Measurements from ENCODE around the gene NUAK2.

Gene NUAK2

DNA sequence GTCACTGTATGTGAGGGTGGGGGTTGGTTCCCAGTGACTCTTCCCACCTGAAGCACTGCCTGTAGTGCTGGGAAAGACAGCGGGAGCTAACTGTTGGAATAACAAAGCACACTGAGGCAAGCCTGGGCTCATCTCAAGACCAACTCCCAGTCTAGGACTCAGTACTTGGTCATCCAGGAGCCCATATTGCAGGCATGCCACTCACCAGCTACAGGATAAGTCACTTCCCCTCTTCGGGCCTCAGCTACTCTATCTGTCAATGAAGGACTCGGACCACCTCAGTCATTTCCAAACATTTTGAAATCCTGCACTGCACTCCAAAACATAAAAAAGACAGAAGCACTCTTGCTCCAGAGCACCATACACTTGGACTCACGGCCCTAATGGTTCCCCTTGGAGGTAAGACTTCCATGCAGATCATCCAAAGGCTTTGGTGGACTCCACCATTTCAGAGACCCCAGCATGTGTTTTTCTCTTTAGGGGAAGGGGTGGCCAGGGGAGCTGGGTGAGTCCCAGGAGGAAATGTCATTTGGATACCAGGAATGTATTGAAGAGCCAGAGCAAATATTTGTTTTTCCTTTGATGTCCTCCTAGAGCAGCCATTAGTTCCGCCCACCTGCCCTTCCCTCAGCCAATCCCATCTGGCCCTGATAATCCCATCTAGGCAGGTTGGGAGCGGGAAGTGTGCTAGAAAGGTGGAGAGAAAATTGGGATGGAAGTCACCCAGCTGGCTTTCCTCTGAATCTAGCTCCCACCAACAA is 3.1 kb downstream of the NUAK2 start:
- peaks cover 3% of the 10 kb centered on the region; the same call in 1 of the 2 replicates for H3K36me3 ChIP-seq (ENCODE audit: insufficient read depth, low read length)
- no peaks in the 10 kb centered on the region for H3K9me3 ChIP-seq (ENCODE audit: control insufficient read depth, insufficient read depth, low read length)
- H3K4me1 ChIP-seq (ENCODE audit: insufficient read depth, low read length): peaks cover 55% of the 10 kb centered on the region
- H3K9ac ChIP-seq (ENCODE audit: low read depth, low read length): peak overlapping the region; percentile 43; the same call in 1 of the 2 replicates

DNA sequence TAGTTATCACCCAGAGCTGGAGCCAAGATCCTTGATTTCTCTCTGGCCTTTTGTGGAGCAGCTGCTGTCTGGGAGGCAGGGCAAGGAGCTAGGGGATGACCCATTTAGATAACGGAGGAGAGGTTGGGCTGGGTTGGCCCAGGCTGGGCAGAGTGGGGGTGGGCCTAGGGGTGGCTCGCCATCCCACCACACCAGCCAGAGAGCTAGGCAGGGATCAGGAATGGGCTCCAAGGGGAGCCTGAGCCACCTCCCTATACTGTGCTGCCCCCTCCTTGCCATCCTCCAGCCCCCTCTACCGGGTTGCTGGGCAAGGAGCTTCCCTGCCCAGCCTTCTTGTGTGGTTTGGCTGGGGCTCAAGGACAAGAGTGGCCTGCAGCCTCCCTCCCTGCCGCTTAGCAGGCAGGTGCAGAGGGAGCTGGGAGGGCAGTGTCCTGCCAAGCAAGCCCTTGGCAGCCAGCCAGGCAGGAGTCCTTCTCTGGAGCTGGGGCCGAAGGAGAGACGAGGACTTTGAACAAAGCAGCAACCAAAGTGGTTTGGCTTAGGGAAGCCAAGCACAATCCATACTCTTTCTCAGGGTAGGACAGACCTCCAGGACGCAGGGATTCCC is 4.1 kb downstream of the NUAK2 start:
- H3K4me1 ChIP-seq (ENCODE audit: insufficient read depth, low read length): peaks cover 62% of the 10 kb centered on the region
- H3K9ac ChIP-seq (ENCODE audit: low read depth, low read length): peak overlapping the region; percentile 1; the same call in 1 of the 2 replicates
- no peaks in the 10 kb centered on the region for H3K9me3 ChIP-seq (ENCODE audit: control insufficient read depth, insufficient read depth, low read length)
- H3K36me3 ChIP-seq (ENCODE audit: insufficient read depth, low read length): peaks cover 3% of the 10 kb centered on the region; the same call in 1 of the 2 replicates

DNA sequence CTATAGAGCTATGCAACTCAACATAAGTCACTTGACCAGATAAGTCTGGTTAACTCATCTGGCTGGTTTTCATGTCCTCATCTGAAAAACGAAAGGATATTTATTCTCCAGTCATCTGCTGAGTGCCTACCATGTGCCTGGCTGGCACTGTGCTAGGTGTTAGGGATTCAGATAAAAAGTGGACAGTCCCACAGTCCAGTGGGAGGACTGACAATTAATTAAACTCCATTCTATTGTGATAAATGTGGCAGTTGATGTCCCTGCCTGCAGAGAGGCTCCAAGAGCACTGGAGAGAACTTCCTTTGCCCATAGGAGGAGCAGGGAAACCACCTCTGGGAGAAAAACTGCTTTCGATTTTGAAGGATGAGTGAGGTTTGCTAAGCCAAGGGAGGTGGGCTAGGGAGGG is 5.4 kb downstream of the NUAK2 start:
- Histone ChIP-seq H3K9me3 (ENCODE audit: control insufficient read depth, insufficient read depth, low read length) (no peaks in the 10 kb centered on the region), H3K4me1 (ENCODE audit: insufficient read depth, low read length) (peaks cover 58% of the 10 kb centered on the region), H3K36me3 (ENCODE audit: insufficient read depth, low read length) (peaks cover 14% of the 10 kb centered on the region), H3K9ac (ENCODE audit: low read depth, low read length) (no peak overlapping the region)

DNA sequence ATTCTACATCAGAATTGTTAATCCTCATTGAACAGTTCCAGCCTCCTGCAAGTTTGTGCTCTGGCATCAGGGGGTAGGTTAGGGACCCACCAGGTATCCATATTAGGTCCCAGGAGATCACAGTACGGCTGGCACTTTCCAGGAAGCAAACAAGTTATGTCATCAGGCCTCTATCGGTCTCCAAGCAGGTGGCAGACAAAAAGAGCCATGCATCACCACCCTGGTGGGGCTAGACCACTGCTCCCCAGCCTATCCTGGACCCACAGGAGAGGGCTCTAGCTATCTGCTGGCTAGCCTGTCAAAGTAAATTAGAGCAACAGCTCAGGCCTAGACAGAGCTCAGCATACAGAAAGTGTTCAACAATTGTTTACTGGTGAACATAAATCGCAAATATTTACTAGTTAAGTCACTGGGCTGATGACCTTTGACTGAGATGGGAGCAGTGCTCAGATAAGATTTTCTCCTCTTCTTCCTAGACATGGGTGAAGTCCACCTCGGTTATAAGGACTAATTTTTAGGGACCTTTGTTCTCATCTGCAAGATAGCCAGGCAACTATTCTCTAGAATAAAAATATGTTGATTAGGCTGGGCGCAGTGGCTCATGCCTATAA is 6.4 kb downstream of the NUAK2 start:
- Histone ChIP-seq H3K4me1 (ENCODE audit: insufficient read depth, low read length) (peaks cover 58% of the 10 kb centered on the region), H3K9ac (ENCODE audit: low read depth, low read length) (no peak overlapping the region), H3K36me3 (ENCODE audit: insufficient read depth, low read length) (peaks cover 24% of the 10 kb centered on the region), H3K9me3 (ENCODE audit: control insufficient read depth, insufficient read depth, low read length) (no peaks in the 10 kb centered on the region)

DNA sequence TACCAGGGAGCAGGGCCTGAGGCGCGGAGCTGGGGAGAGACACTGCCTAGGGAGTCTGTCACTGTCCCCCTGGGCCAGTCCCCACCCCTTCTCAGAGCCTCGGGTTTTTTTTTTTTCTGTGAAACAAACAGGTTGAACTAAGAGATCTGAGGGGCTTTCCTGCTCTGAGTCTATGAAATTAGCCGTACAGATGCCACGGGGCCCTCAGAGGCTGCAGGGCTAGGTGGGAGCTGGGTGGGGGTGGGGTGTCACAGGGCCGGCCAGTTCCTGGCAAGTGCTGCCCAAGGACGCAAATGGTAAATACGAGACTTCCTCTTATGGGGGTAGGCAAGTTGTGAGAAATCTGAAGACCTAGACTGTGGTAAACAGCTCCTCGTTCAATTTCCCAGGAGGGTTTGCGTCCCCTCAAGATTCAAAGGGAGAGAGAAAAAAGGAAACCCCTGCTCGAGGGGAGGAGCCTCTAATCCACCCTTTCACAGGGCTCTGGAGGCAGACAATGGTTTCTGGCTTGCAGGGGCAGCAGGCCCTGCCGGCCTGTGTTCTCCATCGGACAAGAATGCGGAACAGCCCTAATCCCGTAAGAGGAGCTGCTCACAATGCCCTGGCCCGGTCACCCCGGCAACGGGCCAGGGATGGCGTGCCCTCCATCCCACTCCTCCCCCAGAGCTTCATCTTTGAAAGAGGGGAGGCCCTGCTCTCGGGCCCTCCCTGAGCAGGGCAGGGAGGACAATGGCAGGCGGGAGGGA is 7.8 kb downstream of the NUAK2 start:
- Histone ChIP-seq H3K9me3 (ENCODE audit: control insufficient read depth, insufficient read depth, low read length) (no peaks in the 10 kb centered on the region), H3K4me1 (ENCODE audit: insufficient read depth, low read length) (peaks cover 51% of the 10 kb centered on the region), H3K9ac (ENCODE audit: low read depth, low read length) (peak overlapping the region; percentile 13; the same call in 1 of the 2 replicates), H3K36me3 (ENCODE audit: insufficient read depth, low read length) (peaks cover 32% of the 10 kb centered on the region)

DNA sequence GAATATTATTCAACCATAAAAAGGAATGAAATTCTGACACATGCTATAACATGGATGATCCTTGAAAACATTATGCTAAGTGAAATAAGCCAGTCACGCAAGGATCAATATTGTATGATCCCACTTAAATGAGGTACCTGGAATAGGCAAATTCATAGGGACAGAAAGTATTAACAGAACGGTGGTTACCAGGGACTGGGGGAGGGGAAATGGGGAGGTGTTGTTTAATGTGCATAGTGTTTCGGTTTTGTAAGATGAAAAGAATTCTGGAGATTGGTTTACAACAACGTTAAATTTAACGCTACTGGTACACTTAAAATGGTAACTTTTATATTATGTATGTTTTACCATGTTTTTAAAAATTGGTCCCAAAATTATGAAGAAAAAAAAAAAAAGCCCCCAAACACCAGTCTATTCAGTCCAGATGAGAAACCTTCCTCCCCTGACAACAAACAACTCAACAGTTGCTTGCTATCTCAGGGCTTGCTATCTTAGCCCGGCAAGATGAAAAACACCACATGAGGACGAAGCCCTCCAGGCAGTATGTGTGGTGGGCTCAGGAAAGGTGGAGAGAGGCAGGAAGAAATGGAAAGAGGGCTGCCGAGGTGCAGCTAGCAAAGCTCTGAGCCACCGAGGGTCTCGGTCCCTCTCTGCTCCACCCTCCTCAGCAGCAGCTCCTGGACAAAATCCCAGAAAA is 8.5 kb downstream of the NUAK2 start:
- no peaks in the 10 kb centered on the region for H3K9me3 ChIP-seq (ENCODE audit: control insufficient read depth, insufficient read depth, low read length)
- H3K4me1 ChIP-seq (ENCODE audit: insufficient read depth, low read length): peaks cover 44% of the 10 kb centered on the region
- peaks cover 35% of the 10 kb centered on the region for H3K36me3 ChIP-seq (ENCODE audit: insufficient read depth, low read length)
- peak overlapping the region; percentile 13; the same call in 1 of the 2 replicates for H3K9ac ChIP-seq (ENCODE audit: low read depth, low read length)

DNA sequence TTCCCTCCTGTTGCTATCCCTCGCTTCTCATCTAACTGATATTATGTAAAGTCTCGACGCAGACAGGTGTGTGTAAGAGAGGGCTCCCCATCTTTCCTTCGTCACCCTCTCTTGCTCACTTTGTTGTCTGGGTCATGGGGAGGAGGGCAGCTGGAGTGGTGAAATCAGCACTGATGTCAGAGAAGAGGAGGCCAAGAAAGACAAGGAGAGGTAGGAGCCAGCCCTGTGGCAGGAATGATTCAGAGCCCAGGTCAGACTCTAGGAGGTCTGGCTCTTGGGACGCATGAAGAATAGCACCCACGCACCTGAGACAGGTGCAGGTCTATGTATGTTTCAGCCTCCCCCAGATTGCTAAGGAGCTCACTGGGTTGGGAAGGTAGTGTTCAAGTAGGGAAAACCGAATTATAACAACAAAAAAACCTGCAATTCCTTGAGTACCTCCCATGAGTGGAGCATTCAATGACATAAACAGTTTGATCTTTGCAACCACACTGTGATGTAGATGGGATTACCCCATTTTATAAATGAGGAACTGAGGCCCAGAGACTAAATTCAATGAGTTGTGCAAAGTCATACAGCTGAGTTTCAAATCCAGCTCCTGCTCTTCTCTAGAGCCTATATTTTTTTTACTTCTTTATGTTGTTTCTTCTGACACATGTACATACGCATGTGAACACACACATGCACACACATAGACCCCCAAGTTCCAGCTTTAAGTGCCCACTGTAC is 10.4 kb downstream of the NUAK2 start:
- Histone ChIP-seq H3K9ac (ENCODE audit: low read depth, low read length) (no peak overlapping the region), H3K9me3 (ENCODE audit: control insufficient read depth, insufficient read depth, low read length) (no peaks in the 10 kb centered on the region), H3K36me3 (ENCODE audit: insufficient read depth, low read length) (peaks cover 53% of the 10 kb centered on the region), H3K4me1 (ENCODE audit: insufficient read depth, low read length) (peaks cover 25% of the 10 kb centered on the region)

DNA sequence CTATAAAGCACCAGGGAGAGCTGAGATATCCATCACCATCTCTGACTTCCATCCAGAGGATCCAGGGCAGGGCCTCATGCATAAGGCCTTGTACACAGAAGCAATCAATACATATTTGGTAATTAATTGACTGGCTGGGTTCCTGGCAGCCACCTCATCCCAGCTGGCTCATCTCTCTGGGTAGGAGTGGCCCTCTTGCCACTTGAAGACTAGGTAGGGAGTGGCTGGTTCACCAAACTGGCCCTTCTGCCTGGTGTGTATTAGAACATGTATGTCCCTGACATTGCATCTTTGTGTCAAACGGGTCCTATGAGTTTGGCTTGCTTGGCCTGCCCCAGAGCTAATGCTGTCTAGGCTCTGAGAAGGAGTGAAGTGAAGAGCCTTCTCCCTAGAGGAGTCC is 11.8 kb downstream of the NUAK2 start:
- Histone ChIP-seq H3K9ac (ENCODE audit: low read depth, low read length) (no peak overlapping the region), H3K9me3 (ENCODE audit: control insufficient read depth, insufficient read depth, low read length) (no peaks in the 10 kb centered on the region), H3K4me1 (ENCODE audit: insufficient read depth, low read length) (peaks cover 17% of the 10 kb centered on the region), H3K36me3 (ENCODE audit: insufficient read depth, low read length) (peaks cover 65% of the 10 kb centered on the region)

DNA sequence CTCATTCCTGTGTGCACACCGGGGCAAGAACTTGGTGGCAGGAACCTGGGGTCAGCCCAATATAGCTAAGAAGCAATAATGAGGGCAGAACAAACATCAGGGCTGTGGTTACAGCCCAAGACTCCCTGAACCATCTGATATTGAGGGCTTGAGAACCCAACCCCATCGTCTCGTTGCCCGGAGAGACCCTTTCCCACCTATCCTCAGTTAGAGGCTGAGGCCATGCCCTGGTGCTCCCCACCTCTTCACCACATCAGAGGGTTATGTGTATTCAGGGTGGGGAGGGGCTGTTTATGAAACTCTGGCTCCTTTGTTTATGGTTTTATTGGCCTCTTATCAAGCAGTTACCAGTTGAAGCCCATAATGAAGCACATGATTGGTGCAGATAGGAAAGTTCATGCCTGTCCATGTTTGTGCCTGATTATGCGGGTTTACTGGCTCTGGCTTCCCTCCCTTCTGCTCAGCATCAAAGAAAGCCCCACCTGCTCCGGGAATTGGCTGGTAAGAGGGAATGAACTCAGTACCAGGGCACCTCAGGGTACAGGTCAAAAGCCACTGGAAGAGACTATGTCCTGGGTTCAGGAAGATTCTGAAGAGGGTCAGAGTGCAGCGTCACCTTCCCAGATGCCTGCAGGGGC is 14.5 kb downstream of the NUAK2 start:
- peaks cover 71% of the 10 kb centered on the region for H3K36me3 ChIP-seq (ENCODE audit: insufficient read depth, low read length)
- no peak overlapping the region for H3K9ac ChIP-seq (ENCODE audit: low read depth, low read length)
- H3K4me1 ChIP-seq (ENCODE audit: insufficient read depth, low read length): peaks cover 11% of the 10 kb centered on the region
- no peaks in the 10 kb centered on the region for H3K9me3 ChIP-seq (ENCODE audit: control insufficient read depth, insufficient read depth, low read length)

DNA sequence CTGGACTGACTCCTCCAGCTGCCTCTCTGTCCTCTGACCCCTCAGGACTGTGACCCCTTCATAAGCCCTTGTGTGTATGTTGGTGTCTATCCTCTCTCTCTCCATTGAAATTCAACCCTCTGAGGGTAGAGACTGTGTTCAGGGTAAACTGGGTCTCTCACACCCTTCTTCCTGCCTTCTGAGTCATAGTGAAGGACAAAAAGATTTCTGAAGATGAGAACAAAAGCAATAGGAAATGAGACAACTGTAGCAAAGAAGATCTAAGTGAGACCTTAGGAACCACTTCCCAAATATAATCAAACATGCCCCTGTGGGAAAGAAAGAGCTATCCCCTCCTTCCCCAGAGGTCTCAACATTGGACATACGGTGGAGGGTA is 16.9 kb downstream of the NUAK2 start:
- Histone ChIP-seq H3K36me3 (ENCODE audit: insufficient read depth, low read length) (peaks cover 48% of the 10 kb centered on the region), H3K9ac (ENCODE audit: low read depth, low read length) (no peak overlapping the region), H3K9me3 (ENCODE audit: control insufficient read depth, insufficient read depth, low read length) (no peaks in the 10 kb centered on the region), H3K4me1 (ENCODE audit: insufficient read depth, low read length) (peaks cover 25% of the 10 kb centered on the region)

DNA sequence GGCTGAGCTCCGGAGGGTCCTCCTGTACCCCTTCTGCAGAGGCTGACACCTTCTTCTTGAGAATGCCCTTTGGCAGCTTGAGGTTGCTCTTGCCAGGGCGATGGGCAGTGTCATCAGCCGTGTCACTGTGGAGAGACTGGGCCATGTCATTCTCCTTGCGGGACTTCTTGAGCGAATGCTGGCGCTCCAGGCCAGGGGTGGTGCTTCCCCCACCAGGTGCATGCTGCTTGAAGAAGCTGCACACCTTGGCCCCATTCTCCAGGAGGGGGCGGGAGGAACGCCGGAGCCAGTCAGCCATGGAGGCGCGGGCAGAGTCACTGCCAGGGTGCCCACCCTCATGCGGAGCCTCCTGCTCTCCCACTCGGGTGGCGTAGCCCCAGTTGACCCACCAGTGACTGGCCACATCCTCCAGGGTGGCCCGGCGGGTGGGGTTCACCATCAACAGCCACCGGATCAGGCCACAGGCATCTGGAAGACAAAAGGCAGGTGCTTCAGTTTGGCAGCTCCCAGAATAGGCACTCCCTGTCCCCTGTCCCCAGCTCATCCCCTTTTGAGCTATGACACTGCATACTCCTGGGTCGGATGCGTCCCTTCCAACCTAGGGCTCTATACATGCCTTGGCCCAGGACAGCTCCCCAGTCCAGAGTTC is 17.4 kb downstream of the NUAK2 start:
- Histone ChIP-seq H3K9me3 (ENCODE audit: control insufficient read depth, insufficient read depth, low read length) (no peaks in the 10 kb centered on the region), H3K36me3 (ENCODE audit: insufficient read depth, low read length) (peaks cover 47% of the 10 kb centered on the region), H3K4me1 (ENCODE audit: insufficient read depth, low read length) (peaks cover 25% of the 10 kb centered on the region), H3K9ac (ENCODE audit: low read depth, low read length) (no peak overlapping the region)

DNA sequence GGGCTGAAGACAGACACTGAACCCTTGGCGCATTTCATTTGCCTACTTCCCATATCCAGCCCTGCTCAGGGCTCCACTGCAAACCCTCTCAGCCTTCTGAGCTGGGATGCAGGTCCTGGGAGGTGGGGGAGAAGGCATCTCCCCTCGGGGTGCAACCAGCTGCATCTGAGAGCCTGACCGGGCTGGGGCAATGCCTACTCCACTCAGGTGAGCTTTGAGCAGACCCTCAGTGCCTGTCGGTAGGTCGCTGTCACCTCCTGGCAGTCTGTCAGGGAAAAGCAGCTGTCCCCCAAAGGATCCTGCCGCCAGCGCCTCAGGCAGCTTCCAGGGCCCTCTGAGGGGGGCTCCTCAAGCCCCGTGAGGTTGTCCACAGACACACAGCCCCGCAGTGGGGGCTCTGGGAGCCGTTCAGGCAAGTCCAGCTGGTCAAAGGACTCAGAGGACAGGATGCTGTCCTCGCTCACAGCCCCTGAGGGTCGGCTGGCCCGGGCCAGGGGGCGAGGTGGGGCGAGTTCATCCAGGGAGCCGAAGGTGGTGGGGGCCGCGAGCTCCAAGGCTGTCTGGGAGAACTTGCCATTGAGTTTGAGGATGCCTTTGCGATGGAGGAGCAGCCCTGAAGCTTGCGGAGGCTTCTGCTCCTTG is 18.2 kb downstream of the NUAK2 start:
- peaks cover 42% of the 10 kb centered on the region for H3K36me3 ChIP-seq (ENCODE audit: insufficient read depth, low read length)
- no peaks in the 10 kb centered on the region for H3K9me3 ChIP-seq (ENCODE audit: control insufficient read depth, insufficient read depth, low read length)
- H3K4me1 ChIP-seq (ENCODE audit: insufficient read depth, low read length): peaks cover 27% of the 10 kb centered on the region
- H3K9ac ChIP-seq (ENCODE audit: low read depth, low read length): no peak overlapping the region
